Right ventricle myocardium superior (tissue), 1 donor: Measurements from ENCODE around the gene CTIF. TPM values are rescaled to one million over a fixed set of nuclear protein-coding genes. Genes with fewer than 3 reads are reported as not detected.

Experiments
- ATAC-seq: fragments of 200-7000 bp; cut with Tn5 transposase; one replicate; pipeline ENCODE4 v1.9.1; 2020; ENCODE audit warnings: mild to moderate bottlenecking; ENCODE audit not compliant: poor library complexity
- DNase-seq: peaks from one replicate; pipeline ENCODE4 v3.0.0-alpha.2; 2020
- intact Hi-C: fragments of 100-400 bp; cut with DNase I; formaldehyde crosslinking; loops from one replicate; pipeline ENCODE4 v1.11.2; 2022
- total RNA-seq: library from RNA; stranded (reverse); fragmentation: NEBNext Ultra II Directional; extraction: Animal tissue kit (Norgen Biotek cat#: 25700); gene quantifications from one replicate; pipeline ENCODE4 v1.2.1, GENCODE V29; 2021
- donor health status: DM: no; HTN: yes; CAD: no; lungs with severe emphysema.

CTIF gene
- total RNA-seq, 1 donor from 2014 or later, result 54.5 TPM

GRCh38 chr18:48839819-48840490, 301.1 kb downstream of the CTIF start:
- ATAC-seq (no peak), DNase-seq (no peak)
- intact Hi-C loops, result loop anchor here (10.0 kb wide), 1 partner anchor 105 kb away; no protein-coding TSS in a partner anchor

GRCh38 chr18:48840491-48840877, 301.7 kb downstream of the CTIF start:
- intact Hi-C loops, result no loop called here
- ATAC-seq (no peak), DNase-seq (no peak)

GRCh38 chr18:48841381-48842258, 302.8 kb downstream of the CTIF start:
- ATAC-seq (peak; percentile 49), DNase-seq (peak; percentile 80)
- intact Hi-C loops, result no loop called here

- no peak for DNase-seq
- peak; percentile 38 for ATAC-seq
- intact Hi-C loops, result no loop called here
These were observed 303.6 kb downstream of the CTIF start for GRCh38 chr18:48842259-48843061.

- DNase-seq, result no peak
- ATAC-seq, result no peak
- intact Hi-C loops, result no loop called here
These were observed 304.3 kb downstream of the CTIF start for GRCh38 chr18:48843162-48843561.

GRCh38 chr18:48843596-48843995, 304.8 kb downstream of the CTIF start:
- no peak for ATAC-seq
- intact Hi-C loops, result no loop called here
- no peak for DNase-seq

- DNase-seq (no peak), ATAC-seq (no peak)
- intact Hi-C loops, result no loop called here
These were observed 305.4 kb downstream of the CTIF start for GRCh38 chr18:48844271-48844670.

- no peak for ATAC-seq
- intact Hi-C loops, result no loop called here
These were observed 306.3 kb downstream of the CTIF start for GRCh38 chr18:48845174-48845573.

GRCh38 chr18:48846423-48846932, 307.6 kb downstream of the CTIF start:
- no peak for ATAC-seq
- no peak for DNase-seq
- intact Hi-C loops, result no loop called here

More at GRCh38 chr18:48845174-48845573, 306.3 kb downstream of the CTIF start:
- no peak for DNase-seq

- intact Hi-C loops, result no loop called here
- no peak for ATAC-seq
- DNase-seq, result no peak
These were observed 309.1 kb downstream of the CTIF start for GRCh38 chr18:48847807-48848486.

- intact Hi-C loops, result no loop called here
- DNase-seq (no peak), ATAC-seq (no peak)
These were observed 309.9 kb downstream of the CTIF start for GRCh38 chr18:48848641-48849143.

- DNase-seq, result no peak
- ATAC-seq, result peak; percentile 54
- intact Hi-C loops, result no loop called here
These were observed 312.2 kb downstream of the CTIF start for GRCh38 chr18:48850822-48851598.

GRCh38 chr18:48851599-48851960, 312.7 kb downstream of the CTIF start:
- DNase-seq, result peak; percentile 77
- ATAC-seq, result peak; percentile 70
- intact Hi-C loops, result no loop called here

GRCh38 chr18:48852292-48852691, 313.5 kb downstream of the CTIF start:
- no peak for DNase-seq
- ATAC-seq, result no peak
- intact Hi-C loops, result no loop called here

- DNase-seq (no peak), ATAC-seq (no peak)
- intact Hi-C loops, result no loop called here
These were observed 314.0 kb downstream of the CTIF start for GRCh38 chr18:48852794-48853193.

- ATAC-seq (no peak), DNase-seq (no peak)
- intact Hi-C loops, result no loop called here
These were observed 314.8 kb downstream of the CTIF start for GRCh38 chr18:48853588-48853987.

- DNase-seq, result no peak
- intact Hi-C loops, result no loop called here
These were observed 315.9 kb downstream of the CTIF start for GRCh38 chr18:48854780-48855179.

More at GRCh38 chr18:48854780-48855179, 315.9 kb downstream of the CTIF start:
- ATAC-seq, result no peak
